Endothelial cell of umbilical vein (primary cell): ENCODE measurements around the gene PIK3R6. TPM values are rescaled to one million over a fixed set of nuclear protein-coding genes. Genes with fewer than 3 reads are reported as not detected.

Experiments used
- BruUV-seq: library from RNA; stranded (reverse); fragments of 400-500 nt; replicated peaks from 2 replicates; lab custom pipeline; 2021; lab: Mats Ljungman, UMichigan
- CTCF ChIA-PET: fragments of 300-600, 350-600 bp; sonication (Branson Sonifier 250); formaldehyde crosslinking; loops from one replicate; lab custom pipeline; 2021; ENCODE audit warnings: antibody characterized with exemption, inconsistent platforms; lab: Charles Lee
- POLR2A ChIA-PET: fragments of 300-600, 350-600 bp; sonication (Branson Sonifier 250); formaldehyde crosslinking; loops from one replicate; lab custom pipeline; 2021; ENCODE audit warnings: antibody characterized with exemption, inconsistent platforms; lab: Charles Lee
- DNase-seq: peaks from one replicate; pipeline ENCODE4 v3.0.0-alpha.2; 2011; ENCODE audit warnings: low read depth, low spot score
- FAIRE-seq: peaks from 2 replicates; lab custom pipeline; 2011; peaks lifted over from hg19 to GRCh38; lab: Jason Lieb, UNC
- H2AFZ ChIP-seq: 2 replicates; pipeline ENCODE4 v1.6.0; 2012; ENCODE audit warnings: low read depth, low read length, control low read depth, inconsistent platforms
- H3K27ac ChIP-seq: 2 replicates; pipeline ENCODE4 v1.5.1; 2011; ENCODE audit warnings: low read depth, mild to moderate bottlenecking, control low read depth, low read length, moderate library complexity; ENCODE audit not compliant: insufficient read depth
- H3K27me3 ChIP-seq, 2 experiments: 2 replicates each; pipeline versions ENCODE4 v1.6.0 to v1.6.1; 2011; ENCODE audit warnings: low read length in 2 of 2, mixed read lengths in 1 of 2; ENCODE audit not compliant: control insufficient read depth in 2 of 2, insufficient read depth in 2 of 2
- H3K36me3 ChIP-seq, 2 experiments: 2 replicates in 1 of 2; 3 replicates in 1 of 2; pipeline ENCODE4 v1.5.1; 2011; ENCODE audit warnings: low read length in 2 of 2, mild to moderate bottlenecking in 1 of 2, moderate library complexity in 1 of 2; ENCODE audit not compliant: control insufficient read depth in 2 of 2, insufficient read depth in 2 of 2; ENCODE audit errors: extremely low read depth in 1 of 2
- H3K4me1 ChIP-seq: 3 replicates; pipeline ENCODE4 v1.5.1; 2011; ENCODE audit warnings: mild to moderate bottlenecking, low read length; ENCODE audit not compliant: control insufficient read depth, insufficient read depth; ENCODE audit errors: extremely low read depth
- H3K4me2 ChIP-seq: 2 replicates; pipeline ENCODE4 v1.6.1; 2011; ENCODE audit warnings: low read length, control low read depth, mixed read lengths; ENCODE audit not compliant: insufficient read depth
- H3K4me3 ChIP-seq, 3 experiments: fragments of 200-600 bp in 1 of 3; sonication (generic), shearing (Covaris generic) in 1 of 3; replicated peaks in 1 of 3; 2 replicates each; pipeline ENCODE4 v1.5.1; 2011 to 2016; ENCODE audit warnings: control low read depth in 3 of 3, low read length in 3 of 3, mild to moderate bottlenecking in 2 of 3, inconsistent platforms in 1 of 3, low read depth in 1 of 3, moderate library complexity in 1 of 3; ENCODE audit not compliant: insufficient read depth in 1 of 3
- H3K79me2 ChIP-seq: 2 replicates; pipeline ENCODE4 v1.6.0; 2012; ENCODE audit warnings: low read length, inconsistent platforms; ENCODE audit not compliant: control insufficient read depth, insufficient read depth
- H3K9ac ChIP-seq: replicated peaks from 2 replicates; pipeline ENCODE3; 2011; ENCODE audit warnings: low read length, control low read depth; ENCODE audit not compliant: insufficient read depth; ENCODE audit errors: extremely low read depth
- H3K9me1 ChIP-seq: replicated peaks from 3 replicates; pipeline ENCODE4 v1.6.0; 2011; ENCODE audit warnings: mild to moderate bottlenecking, low read length; ENCODE audit not compliant: control insufficient read depth, insufficient read depth; ENCODE audit errors: extremely low read depth
- H3K9me3 ChIP-seq: replicated peaks from 2 replicates; pipeline ENCODE4 v1.5.1; 2012; ENCODE audit warnings: low read length, inconsistent platforms; ENCODE audit not compliant: control insufficient read depth, insufficient read depth
- H4K20me1 ChIP-seq: replicated peaks from 2 replicates; pipeline ENCODE3; 2011; ENCODE audit warnings: mild to moderate bottlenecking, low read length; ENCODE audit not compliant: control insufficient read depth, insufficient read depth; ENCODE audit errors: extremely low read depth
- EZH2 ChIP-seq: IDR thresholded peaks from 2 replicates; pipeline ENCODE4 v1.6.1; 2012; ENCODE audit warnings: borderline replicate concordance, low read depth, mild to moderate bottlenecking, moderate library complexity, low read length, inconsistent platforms; ENCODE audit not compliant: severe bottlenecking
- FOS ChIP-seq: IDR thresholded peaks from 2 replicates; pipeline ENCODE4 v1.6.1; 2011; ENCODE audit warnings: mild to moderate bottlenecking, low read length, moderate library complexity, borderline replicate concordance; ENCODE audit not compliant: insufficient read depth
- GATA2 ChIP-seq: IDR thresholded peaks from 2 replicates; pipeline ENCODE4 v1.7.0; 2011; ENCODE audit warnings: low read depth, mild to moderate bottlenecking, moderate library complexity, mixed read lengths, low read length; ENCODE audit not compliant: insufficient read length, insufficient read depth
- JUN ChIP-seq: IDR thresholded peaks from 2 replicates; pipeline ENCODE4 v1.6.1; 2011; ENCODE audit warnings: borderline replicate concordance, low read depth; ENCODE audit not compliant: insufficient read length, insufficient read depth
- MAX ChIP-seq: IDR thresholded peaks from 2 replicates; pipeline ENCODE4 v1.6.1; 2011; ENCODE audit not compliant: insufficient read depth, insufficient read length
- MYC ChIP-seq: IDR thresholded peaks from one replicate; pipeline ENCODE4 v1.6.1; 2011; ENCODE audit warnings: mild to moderate bottlenecking, low read depth, low read length
- POLR2A ChIP-seq: IDR thresholded peaks from 2 replicates; pipeline ENCODE4 v1.6.1; 2012; ENCODE audit warnings: low read depth, mild to moderate bottlenecking, control low read depth, low read length
- POLR2AphosphoS5 ChIP-seq: IDR thresholded peaks from 2 replicates; pipeline ENCODE4 v1.6.1; 2012; ENCODE audit warnings: low read depth, mild to moderate bottlenecking, control low read depth, low read length, moderate library complexity; ENCODE audit not compliant: insufficient read depth
- dilution Hi-C: fragments of 300-500 bp; cut with MboI; formaldehyde crosslinking; loops from one replicate; pipeline ENCODE4 v1.15.0; 2019; ENCODE audit warnings: low sequenced_read_pairs; ENCODE audit not compliant: extremely low pct_ligation_motif_present
- intact Hi-C: fragments of 100-400 bp; cut with micrococcal nuclease; formaldehyde crosslinking; loops from one replicate; pipeline ENCODE4 v1.10.0; 2022
- polyA plus RNA-seq, 4 experiments: library from polyadenylated mRNA; depleted of rRNA in 3 of 4; stranded (reverse) in 3 of 4; unstranded in 1 of 4; fragments of >200 nt; gene quantifications; 2 replicates each; pipeline versions ENCODE4 v1.2.1 to v1.2.3, GENCODE V29; 2011 to 2012; ENCODE audit warnings: missing spikeins in 1 of 4
- total RNA-seq: library from RNA; stranded (reverse); gene quantifications from 2 replicates; pipeline ENCODE4 v1.2.3, GENCODE V29; 2021
- TF ChIP-seq, protein P1 (sequence below), 2 donors: IDR thresholded peaks; 1 replicate in 1 of 2; 2 replicates in 1 of 2; pipeline ENCODE4 v1.5.1; 2011; ENCODE audit warnings: low read length in 2 of 2, mild to moderate bottlenecking in 2 of 2, moderate library complexity in 2 of 2, control low read depth in 1 of 2, inconsistent platforms in 1 of 2, low read depth in 1 of 2; ENCODE audit not compliant: insufficient read depth in 1 of 2; ENCODE audit errors: extremely low read depth in 1 of 2

PIK3R6 gene
- total and polyA plus RNA-seq, 2 donors (not counting 3 experiments of a cell fraction or from before 2014, with no cell fraction given): not detected

DNA sequence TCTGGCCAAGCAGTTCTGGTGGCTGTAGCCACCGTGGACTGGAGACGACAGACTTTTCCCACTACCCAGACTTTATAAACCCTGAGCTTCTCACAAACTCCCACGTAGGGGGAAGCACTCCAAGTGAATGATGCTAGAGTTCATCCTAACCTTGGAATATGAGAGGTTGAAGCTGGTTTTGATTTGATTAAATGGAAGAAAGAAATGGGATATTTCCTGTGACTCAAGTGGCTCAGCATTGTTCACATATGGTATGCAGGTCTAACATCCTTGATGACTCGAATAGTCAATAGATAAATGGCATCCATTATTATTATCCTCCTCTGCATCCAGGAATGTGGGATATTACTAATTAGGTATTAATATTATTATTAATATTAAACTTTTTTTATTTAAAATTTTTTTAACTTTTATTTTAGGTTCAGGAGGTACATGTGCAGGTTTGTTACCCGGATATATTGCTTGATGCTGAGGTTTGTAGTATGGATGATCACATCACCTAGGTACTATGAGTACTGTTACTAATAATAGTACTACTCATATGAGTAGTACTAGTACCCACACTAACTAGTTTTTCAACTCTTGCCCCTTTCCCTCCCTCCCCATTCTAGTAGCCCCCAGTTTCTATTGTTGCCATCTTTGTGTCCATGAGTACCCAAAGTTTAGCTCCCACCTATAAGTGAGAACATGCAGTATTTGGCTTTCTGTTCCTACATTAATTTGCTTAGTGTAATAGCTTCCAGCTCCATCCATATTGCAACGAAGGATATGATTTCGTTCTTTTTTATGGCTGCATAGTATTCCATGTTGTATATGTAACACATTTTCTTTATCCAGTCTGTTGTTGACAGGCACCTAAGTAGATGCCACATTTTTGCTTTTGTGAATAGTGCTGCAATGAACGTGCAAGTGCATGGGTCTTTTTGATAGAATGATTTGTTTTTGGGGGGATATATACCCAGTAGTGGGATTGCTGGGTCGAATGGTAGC is 22.9 kb downstream of the PIK3R6 start:
- ChIA-PET CTCF (no interaction called here), POLR2A (no interaction called here)
- Histone ChIP-seq H3K9me3 (no peaks in the 10 kb centered on the region), H3K79me2 (no peaks in the 10 kb centered on the region), H3K27me3 (no peaks in the 10 kb centered on the region), H3K4me3 (no peak overlapping the region), H3K9ac (no peak overlapping the region), H3K4me2 (no peak overlapping the region), H3K9me1 (no peaks in the 10 kb centered on the region), H2AFZ (no peak overlapping the region), H3K27ac (no peak overlapping the region), H4K20me1 (no peaks in the 10 kb centered on the region), H3K4me1 (no peaks in the 10 kb centered on the region), H3K36me3 (no peaks in the 10 kb centered on the region)
- DNase-seq: no peak
- FAIRE-seq: no peak
- no TSS peak for BruUV-seq
- dilution Hi-C loops (no loop called here), intact Hi-C loops (no loop called here)
- TF ChIP-seq GATA2 (no peak), MAX (no peak), MYC (no peak), JUN (no peak), POLR2A (no peak), POLR2AphosphoS5 (no peak), EZH2 (no peak), FOS (no peak)
- TF ChIP-seq, protein P1, sequence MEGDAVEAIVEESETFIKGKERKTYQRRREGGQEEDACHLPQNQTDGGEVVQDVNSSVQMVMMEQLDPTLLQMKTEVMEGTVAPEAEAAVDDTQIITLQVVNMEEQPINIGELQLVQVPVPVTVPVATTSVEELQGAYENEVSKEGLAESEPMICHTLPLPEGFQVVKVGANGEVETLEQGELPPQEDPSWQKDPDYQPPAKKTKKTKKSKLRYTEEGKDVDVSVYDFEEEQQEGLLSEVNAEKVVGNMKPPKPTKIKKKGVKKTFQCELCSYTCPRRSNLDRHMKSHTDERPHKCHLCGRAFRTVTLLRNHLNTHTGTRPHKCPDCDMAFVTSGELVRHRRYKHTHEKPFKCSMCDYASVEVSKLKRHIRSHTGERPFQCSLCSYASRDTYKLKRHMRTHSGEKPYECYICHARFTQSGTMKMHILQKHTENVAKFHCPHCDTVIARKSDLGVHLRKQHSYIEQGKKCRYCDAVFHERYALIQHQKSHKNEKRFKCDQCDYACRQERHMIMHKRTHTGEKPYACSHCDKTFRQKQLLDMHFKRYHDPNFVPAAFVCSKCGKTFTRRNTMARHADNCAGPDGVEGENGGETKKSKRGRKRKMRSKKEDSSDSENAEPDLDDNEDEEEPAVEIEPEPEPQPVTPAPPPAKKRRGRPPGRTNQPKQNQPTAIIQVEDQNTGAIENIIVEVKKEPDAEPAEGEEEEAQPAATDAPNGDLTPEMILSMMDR (IDR thresholded peaks at IDR 0.05; ENCODE audit: extremely low read depth in 1 of 2, insufficient read depth in 1 of 2, low read depth in 1 of 2, low read length in 2 of 2): no peak
